WTC11 (cell line): Measurements from ENCODE around the gene PNPO. TPM values are rescaled to one million over a fixed set of nuclear protein-coding genes. Genes with fewer than 3 reads are reported as not detected.

Source experiments
- ATAC-seq: fragments of 200-7000 bp; cut with Tn5 transposase; 2 replicates; pipeline ENCODE4 v1.10.0; 2021; ENCODE audit warnings: mild to moderate bottlenecking, moderate library complexity
- CTCF ChIA-PET: fragments of 300-600 bp; sonication (Branson Sonifier 250); formaldehyde crosslinking; loops from one replicate; lab custom pipeline; 2021; ENCODE audit warnings: antibody characterized with exemption; lab: Charles Lee
- POLR2A ChIA-PET: fragments of 350-600 bp; sonication (Branson Sonifier 250); formaldehyde crosslinking; loops from one replicate; lab custom pipeline; 2021; ENCODE audit warnings: antibody characterized with exemption; lab: Charles Lee
- DNase-seq: peaks from one replicate; pipeline ENCODE4 v3.0.0; 2021; ENCODE audit warnings: low spot score
- H3K27ac Mint-ChIP-seq: 2 replicates; pipeline ENCODE4 v1.8.0; 2021; ENCODE audit warnings: mixed read lengths
- H3K27me3 Mint-ChIP-seq: 2 replicates; pipeline ENCODE4 v1.8.0; 2021; ENCODE audit warnings: low read depth, mild to moderate bottlenecking, moderate library complexity, mixed read lengths
- H3K36me3 Mint-ChIP-seq: 2 replicates; pipeline ENCODE4 v1.8.0; 2021; ENCODE audit warnings: mixed read lengths
- H3K4me1 Mint-ChIP-seq: 2 replicates; pipeline ENCODE4 v1.8.0; 2022; ENCODE audit warnings: mixed read lengths
- H3K4me3 Mint-ChIP-seq: 2 replicates; pipeline ENCODE4 v1.8.0; 2021; ENCODE audit warnings: mild to moderate bottlenecking, moderate library complexity, mixed read lengths
- H3K9me3 Mint-ChIP-seq: 2 replicates; pipeline ENCODE4 v1.8.0; 2021; ENCODE audit warnings: mixed read lengths
- ATF1 ChIP-seq: sonication (generic); formaldehyde crosslinking; IDR thresholded peaks from 2 replicates; pipeline ENCODE4 v1.8.1; 2023; ENCODE audit warnings: mild to moderate bottlenecking, moderate library complexity, missing genetic modification reagents
- FOXK1 ChIP-seq: sonication (generic); formaldehyde crosslinking; IDR thresholded peaks from 2 replicates; pipeline ENCODE4 v1.8.0; 2022; ENCODE audit warnings: mild to moderate bottlenecking, moderate library complexity, missing genetic modification reagents
- HMGA2 ChIP-seq: fragments of 250-450 bp; sonication (Bioruptor Pico); IDR thresholded peaks from 2 replicates; pipeline ENCODE4 v1.4.0; 2021; ENCODE audit warnings: mild to moderate bottlenecking, moderate library complexity
- JUN ChIP-seq: sonication (generic); formaldehyde crosslinking; IDR thresholded peaks from 2 replicates; pipeline ENCODE4 v1.8.0; 2023; ENCODE audit warnings: mild to moderate bottlenecking, missing genetic modification reagents
- MLX ChIP-seq: sonication (generic); formaldehyde crosslinking; IDR thresholded peaks from 2 replicates; pipeline ENCODE4 v1.8.1; 2023; ENCODE audit warnings: mild to moderate bottlenecking, missing genetic modification reagents, moderate library complexity
- PRRX2 ChIP-seq: fragments of 250-450 bp; sonication (Bioruptor Pico); IDR thresholded peaks from 2 replicates; pipeline ENCODE4 v1.8.0; 2021; ENCODE audit warnings: mild to moderate bottlenecking
- SMAD4 ChIP-seq: sonication (generic); formaldehyde crosslinking; IDR thresholded peaks from 2 replicates; pipeline ENCODE4 v1.8.0; 2022; ENCODE audit warnings: mild to moderate bottlenecking, missing genetic modification reagents
- TEAD4 ChIP-seq: sonication (generic); formaldehyde crosslinking; IDR thresholded peaks from 2 replicates; pipeline ENCODE4 v1.8.0; 2022; ENCODE audit warnings: mild to moderate bottlenecking, missing genetic modification reagents
- USF2 ChIP-seq: sonication (generic); formaldehyde crosslinking; IDR thresholded peaks from 2 replicates; pipeline ENCODE4 v1.8.1; 2023; ENCODE audit warnings: mild to moderate bottlenecking, missing genetic modification reagents, moderate library complexity
- ZBTB43 ChIP-seq: sonication (generic); formaldehyde crosslinking; IDR thresholded peaks from 2 replicates; pipeline ENCODE4 v1.8.1; 2023; ENCODE audit warnings: mild to moderate bottlenecking, missing genetic modification reagents
- ZNF219 ChIP-seq: sonication (generic); formaldehyde crosslinking; IDR thresholded peaks from 2 replicates; pipeline ENCODE4 v1.8.0; 2023; ENCODE audit warnings: missing genetic modification reagents, mild to moderate bottlenecking, borderline replicate concordance
- ZNF396 ChIP-seq: fragments of 250-450 bp; sonication (Bioruptor Pico); IDR thresholded peaks from 2 replicates; pipeline ENCODE4 v1.8.0; 2021; ENCODE audit warnings: mild to moderate bottlenecking, moderate library complexity, borderline replicate concordance
- ZNF425 ChIP-seq: fragments of 250-450 bp; sonication (Bioruptor Pico); conservative IDR thresholded peaks from 2 replicates; pipeline ENCODE4 v1.9.0; 2021; ENCODE audit warnings: mild to moderate bottlenecking
- ZNF512 ChIP-seq: sonication (generic); formaldehyde crosslinking; IDR thresholded peaks from 2 replicates; pipeline ENCODE4 v1.8.1; 2022; ENCODE audit warnings: missing genetic modification reagents, borderline replicate concordance
- total RNA-seq: library from RNA; stranded (reverse); gene quantifications from 3 replicates; pipeline ENCODE4 v1.2.3, GENCODE V29; 2021
- TF ChIP-seq, protein P1 (sequence below): sonication (generic); formaldehyde crosslinking; IDR thresholded peaks from 2 replicates; pipeline ENCODE4 v1.8.1; 2022; ENCODE audit warnings: mild to moderate bottlenecking, missing genetic modification reagents, moderate library complexity, borderline replicate concordance
- TF ChIP-seq, protein P2 (sequence below): sonication (generic); formaldehyde crosslinking; IDR thresholded peaks from 2 replicates; pipeline ENCODE4 v1.8.1; 2022; ENCODE audit warnings: low read depth, mild to moderate bottlenecking, moderate library complexity, missing genetic modification reagents, borderline replicate concordance
- TF ChIP-seq, protein P3 (sequence below): sonication (generic); formaldehyde crosslinking; IDR thresholded peaks from 2 replicates; pipeline ENCODE4 v1.8.1; 2022; ENCODE audit warnings: mild to moderate bottlenecking, moderate library complexity, missing genetic modification reagents
- TF ChIP-seq, protein P4 (sequence below): fragments of 250-450 bp; sonication (Bioruptor Pico); IDR thresholded peaks from 2 replicates; pipeline ENCODE4 v2.1.2; 2022; ENCODE audit warnings: mild to moderate bottlenecking, moderate library complexity

The PNPO gene
- total RNA-seq, 1 experiment from 2014 or later = 12.2 TPM

GRCh38 chr17:47989700-47990099 lies 48.3 kb downstream of the PNPO start:
- Mint-ChIP-seq H3K27ac (no peak overlapping the region), H3K36me3 (no peaks in the 10 kb centered on the region), H3K9me3 (no peaks in the 10 kb centered on the region), H3K4me3 (no peak overlapping the region), H3K4me1 (peaks cover 50% of the 10 kb centered on the region), H3K27me3 (no peaks in the 10 kb centered on the region)
- ATAC-seq (no peak), DNase-seq (no peak)
- TF ChIP-seq PRRX2 = no peak
- TF ChIP-seq MLX = no peak
- no peak for TF ChIP-seq ZNF396 (CRISPR knock-in tag)
- TF ChIP-seq FOXK1 = no peak
- TF ChIP-seq, protein P1, sequence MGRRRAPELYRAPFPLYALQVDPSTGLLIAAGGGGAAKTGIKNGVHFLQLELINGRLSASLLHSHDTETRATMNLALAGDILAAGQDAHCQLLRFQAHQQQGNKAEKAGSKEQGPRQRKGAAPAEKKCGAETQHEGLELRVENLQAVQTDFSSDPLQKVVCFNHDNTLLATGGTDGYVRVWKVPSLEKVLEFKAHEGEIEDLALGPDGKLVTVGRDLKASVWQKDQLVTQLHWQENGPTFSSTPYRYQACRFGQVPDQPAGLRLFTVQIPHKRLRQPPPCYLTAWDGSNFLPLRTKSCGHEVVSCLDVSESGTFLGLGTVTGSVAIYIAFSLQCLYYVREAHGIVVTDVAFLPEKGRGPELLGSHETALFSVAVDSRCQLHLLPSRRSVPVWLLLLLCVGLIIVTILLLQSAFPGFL (CRISPR knock-in tag) = no peak
- no peak for TF ChIP-seq ZNF219 (CRISPR knock-in tag)
- no peak for TF ChIP-seq TEAD4 (CRISPR knock-in tag)
- TF ChIP-seq ATF1 (CRISPR knock-in tag) = no peak
- no peak for TF ChIP-seq JUN (CRISPR knock-in tag)
- no peak for TF ChIP-seq HMGA2 (CRISPR knock-in tag)
- TF ChIP-seq ZNF425 = no peak
- TF ChIP-seq ZBTB43 (CRISPR knock-in tag) = no peak
- TF ChIP-seq, protein P2, sequence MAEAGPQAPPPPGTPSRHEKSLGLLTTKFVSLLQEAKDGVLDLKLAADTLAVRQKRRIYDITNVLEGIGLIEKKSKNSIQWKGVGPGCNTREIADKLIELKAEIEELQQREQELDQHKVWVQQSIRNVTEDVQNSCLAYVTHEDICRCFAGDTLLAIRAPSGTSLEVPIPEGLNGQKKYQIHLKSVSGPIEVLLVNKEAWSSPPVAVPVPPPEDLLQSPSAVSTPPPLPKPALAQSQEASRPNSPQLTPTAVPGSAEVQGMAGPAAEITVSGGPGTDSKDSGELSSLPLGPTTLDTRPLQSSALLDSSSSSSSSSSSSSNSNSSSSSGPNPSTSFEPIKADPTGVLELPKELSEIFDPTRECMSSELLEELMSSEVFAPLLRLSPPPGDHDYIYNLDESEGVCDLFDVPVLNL (CRISPR knock-in tag) = no peak
- no peak for TF ChIP-seq ZNF512 (CRISPR knock-in tag)
- TF ChIP-seq, protein P3, sequence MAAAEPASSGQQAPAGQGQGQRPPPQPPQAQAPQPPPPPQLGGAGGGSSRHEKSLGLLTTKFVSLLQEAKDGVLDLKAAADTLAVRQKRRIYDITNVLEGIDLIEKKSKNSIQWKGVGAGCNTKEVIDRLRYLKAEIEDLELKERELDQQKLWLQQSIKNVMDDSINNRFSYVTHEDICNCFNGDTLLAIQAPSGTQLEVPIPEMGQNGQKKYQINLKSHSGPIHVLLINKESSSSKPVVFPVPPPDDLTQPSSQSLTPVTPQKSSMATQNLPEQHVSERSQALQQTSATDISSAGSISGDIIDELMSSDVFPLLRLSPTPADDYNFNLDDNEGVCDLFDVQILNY (CRISPR knock-in tag) = no peak
- no peak for TF ChIP-seq USF2
- TF ChIP-seq, protein P4, sequence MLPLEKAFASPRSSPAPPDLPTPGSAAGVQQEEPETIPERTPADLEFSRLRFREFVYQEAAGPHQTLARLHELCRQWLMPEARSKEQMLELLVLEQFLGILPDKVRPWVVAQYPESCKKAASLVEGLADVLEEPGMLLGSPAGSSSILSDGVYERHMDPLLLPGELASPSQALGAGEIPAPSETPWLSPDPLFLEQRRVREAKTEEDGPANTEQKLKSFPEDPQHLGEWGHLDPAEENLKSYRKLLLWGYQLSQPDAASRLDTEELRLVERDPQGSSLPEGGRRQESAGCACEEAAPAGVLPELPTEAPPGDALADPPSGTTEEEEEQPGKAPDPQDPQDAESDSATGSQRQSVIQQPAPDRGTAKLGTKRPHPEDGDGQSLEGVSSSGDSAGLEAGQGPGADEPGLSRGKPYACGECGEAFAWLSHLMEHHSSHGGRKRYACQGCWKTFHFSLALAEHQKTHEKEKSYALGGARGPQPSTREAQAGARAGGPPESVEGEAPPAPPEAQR (CRISPR knock-in tag) = no peak
- TF ChIP-seq SMAD4 (CRISPR knock-in tag) = no peak
- ChIA-PET POLR2A (no interaction called here), CTCF (interaction anchor here (0.6 to 2.2 kb wide), 6 partner anchors 11 to 168 kb away, joined by 3 to 7 read pairs (median 6); partner anchors contain the start of gene CDK5RAP3)
